Ovary (tissue), 9 donors: ENCODE measurements around the gene CILP2. TPM values are rescaled to one million over a fixed set of nuclear protein-coding genes. Genes with fewer than 3 reads are reported as not detected.

Source experiments
- DNase-seq, 5 donors: peaks; one replicate each; pipeline ENCODE4 v3.0.0-alpha.2; 2019 to 2020
- H3K27ac ChIP-seq, 2 donors: fragments of 200-600 bp; one replicate each; pipeline versions ENCODE4 v1.5.1 to v1.8.0; 2019 to 2022
- H3K27me3 ChIP-seq: fragments of 200-600 bp; one replicate; pipeline ENCODE4 v1.8.0; 2022
- H3K36me3 ChIP-seq: fragments of 200-600 bp; sonication (generic); one replicate; pipeline ENCODE4 v1.5.1; 2019
- H3K4me1 ChIP-seq: one replicate; pipeline ENCODE4 v1.8.1; 2013; ENCODE audit warnings: mild to moderate bottlenecking, moderate library complexity; ENCODE audit not compliant: insufficient read depth
- H3K4me3 ChIP-seq: fragments of 200-600 bp; sonication (generic); one replicate; pipeline ENCODE4 v1.5.1; 2017
- H3K9me3 ChIP-seq, 2 donors: fragments of 200-600 bp in 1 of 2; sonication (generic) in 1 of 2; one replicate each; pipeline versions ENCODE4 v1.5.1 to v1.8.1; 2013 to 2019; ENCODE audit warnings: mild to moderate bottlenecking in 1 of 2, moderate library complexity in 1 of 2
- CTCF ChIP-seq, 3 donors: fragments of 450-650 bp in 2 of 3; fragments of 200-600 bp in 1 of 3; IDR thresholded peaks; one replicate each; pipeline versions ENCODE4 v1.5.1 to v1.8.0; 2016 to 2022; ENCODE audit warnings: antibody characterized with exemption in 3 of 3, mild to moderate bottlenecking in 1 of 3
- EP300 ChIP-seq: sonication (generic); formaldehyde crosslinking; IDR thresholded peaks from one replicate; pipeline ENCODE4 v1.6.1; 2017; ENCODE audit warnings: antibody characterized with exemption
- POLR2A ChIP-seq: fragments of 450-650 bp; IDR thresholded peaks from one replicate; pipeline ENCODE4 v1.6.1; 2017; ENCODE audit warnings: antibody characterized with exemption, mild to moderate bottlenecking, moderate library complexity
- WGBS, 3 donors: extraction: QIAGEN DNeasy Blood & Tissue Kit in 1 of 3; methylation state at CpG; one replicate each; pipeline versions ENCODE4 v1.1.5 to v1.1.7; 2013 to 2017; 5-methylcytosine and 5-hydroxymethylcytosine counted together
- intact Hi-C, 4 donors: fragments of 100-400 bp; cut with DNase I; formaldehyde crosslinking; loops; one replicate each; pipeline versions ENCODE4 v1.11.0 to v1.15.1; 2022 to 2023
- polyA plus RNA-seq, 2 donors: library from polyadenylated mRNA; stranded (reverse); fragments of 200-250 nt in 1 of 2; fragments of 350-450 nt in 1 of 2; fragmentation: Illumina TruSeq in 1 of 2; extraction: RNeasy Lipid Tissue Mini Kit (QIAGEN cat#74804) in 1 of 2; gene quantifications; one replicate each; pipeline ENCODE4 v1.2.3, GENCODE V29; 2013 to 2014
- total RNA-seq, 7 donors: library from RNA; depleted of rRNA in 2 of 7; stranded (reverse); fragments of >200 nt in 2 of 7; fragmentation: NEBNext Ultra II Directional in 3 of 7; extraction: Animal tissue kit (Norgen Biotek cat#: 25700) in 3 of 7; gene quantifications; one replicate each; pipeline versions ENCODE4 v1.1.0 to v1.2.4, GENCODE V29; 2016 to 2023
- donor health status: DM: no; HTN: no; CAD: no; lungs with moderate emphysema.
- donor health status: DM: no; HTN: no; CAD: no.
- donor health status: Bipolar disorder and iron deficiency.
- donor health status: DM: yes; HTN: yes; CAD: no.
- donor health status: DM: no; HTN: no; CAD: no.
- donor health status: DM: yes; HTN: yes; CAD: no.

CILP2 gene
- total and polyA plus RNA-seq, 9 donors: 0.28 to 9.7 (median 1.0) TPM

GRCh38 chr19:19500975-19501644, 37.0 kb upstream of the CILP2 start:
- peaks cover 1% of the 10 kb centered on the region for H3K4me1 ChIP-seq
- no peaks in the 10 kb centered on the region for H3K9me3 ChIP-seq
- TF ChIP-seq POLR2A: no peak
- TF ChIP-seq EP300: no peak
- TF ChIP-seq CTCF (IDR thresholded peaks at IDR 0.05): no peak
- H3K27me3 ChIP-seq: no peaks in the 10 kb centered on the region
- no peak for DNase-seq
- H3K27ac ChIP-seq: no peak overlapping the region
- no peaks in the 10 kb centered on the region for H3K36me3 ChIP-seq
- 69 to 82% (median 76%) methylated on average over 33 to 34 of the region's 34 CpGs for WGBS, 3 donors
- H3K4me3 ChIP-seq: no peak overlapping the region
- intact Hi-C loops: no loop called here

- Histone ChIP-seq H3K27me3 (no peaks in the 10 kb centered on the region), H3K4me3 (no peak overlapping the region), H3K9me3 (no peaks in the 10 kb centered on the region), H3K27ac (no peak overlapping the region), H3K36me3 (no peaks in the 10 kb centered on the region), H3K4me1 (peaks cover 1% of the 10 kb centered on the region)
- intact Hi-C loops: no loop called here
- WGBS, 3 donors: 93 to 94% (median 93%) methylated on average over 26 of the region's 26 CpGs
- TF ChIP-seq CTCF (IDR thresholded peaks at IDR 0.05) (no peak), POLR2A (no peak), EP300 (no peak)
- no peak for DNase-seq
These were observed 36.3 kb upstream of the CILP2 start for GRCh38 chr19:19501798-19502197.

GRCh38 chr19:19502281-19502680, 35.8 kb upstream of the CILP2 start:
- H3K36me3 ChIP-seq: no peaks in the 10 kb centered on the region
- H3K27ac ChIP-seq: no peak overlapping the region
- peaks cover 1% of the 10 kb centered on the region for H3K4me1 ChIP-seq
- TF ChIP-seq CTCF (IDR thresholded peaks at IDR 0.05) (no peak), POLR2A (no peak), EP300 (no peak)
- intact Hi-C loops: no loop called here
- no peak for DNase-seq
- H3K27me3 ChIP-seq: no peaks in the 10 kb centered on the region
- H3K4me3 ChIP-seq: no peak overlapping the region
- no peaks in the 10 kb centered on the region for H3K9me3 ChIP-seq
- WGBS, 3 donors: 89 to 95% (median 93%) methylated on average over 19 of the region's 19 CpGs

GRCh38 chr19:19502808-19503602, 35.1 kb upstream of the CILP2 start:
- DNase-seq: no peak
- no peaks in the 10 kb centered on the region for H3K9me3 ChIP-seq
- H3K4me1 ChIP-seq: peaks cover 1% of the 10 kb centered on the region
- TF ChIP-seq EP300 (no peak), POLR2A (no peak), CTCF (IDR thresholded peaks at IDR 0.05) (no peak)
- H3K27ac ChIP-seq: no peak overlapping the region
- no peak overlapping the region for H3K4me3 ChIP-seq
- no peaks in the 10 kb centered on the region for H3K36me3 ChIP-seq
- intact Hi-C loops: no loop called here
- 84 to 88% (median 86%) methylated on average over 18 of the region's 18 CpGs for WGBS, 3 donors
- no peaks in the 10 kb centered on the region for H3K27me3 ChIP-seq
